GM19239 (cell line): Measurements from ENCODE around the gene PDXDC1.
"Not testable (repeated sequence)": the region's sequence is repeated elsewhere in the genome, so short reads cannot be mapped to it uniquely, and the experiment has no call there.

ENCODE experiments used
- DNase-seq: peaks from one replicate; pipeline ENCODE4 v3.0.0; 2011; ENCODE audit warnings: low spot score; ENCODE audit not compliant: insufficient read length
- FAIRE-seq: peaks from 2 replicates; lab custom pipeline; 2011; peaks lifted over from hg19 to GRCh38; lab: Jason Lieb, UNC

The PDXDC1 gene

GRCh38 chr16:15100372-15100987, 125.7 kb downstream of the PDXDC1 start:
- FAIRE-seq, DNase-seq: not testable (repeated sequence)

- DNase-seq, FAIRE-seq: not testable (repeated sequence)
Observed at GRCh38 chr16:15127641-15128425, 153.0 kb downstream of the PDXDC1 start.

GRCh38 chr16:15130256-15130932, 155.6 kb downstream of the PDXDC1 start:
- not testable (repeated sequence) for FAIRE-seq, DNase-seq

- not testable (repeated sequence) for DNase-seq, FAIRE-seq
Observed at GRCh38 chr16:15130943-15131700, 156.3 kb downstream of the PDXDC1 start.

- FAIRE-seq, DNase-seq: not testable (repeated sequence)
Observed at GRCh38 chr16:15132719-15133428, 158.0 kb downstream of the PDXDC1 start.

- not testable (repeated sequence) for FAIRE-seq
Observed at GRCh38 chr16:15133554-15133953, 158.7 kb downstream of the PDXDC1 start.

GRCh38 chr16:15134752-15135482, 160.1 kb downstream of the PDXDC1 start:
- FAIRE-seq, DNase-seq: not testable (repeated sequence)

More at GRCh38 chr16:15133554-15133953, 158.7 kb downstream of the PDXDC1 start:
- not testable (repeated sequence) for DNase-seq

- FAIRE-seq, DNase-seq: not testable (repeated sequence)
Observed at GRCh38 chr16:15135483-15136360, 160.9 kb downstream of the PDXDC1 start.

GRCh38 chr16:15137514-15137913, 162.7 kb downstream of the PDXDC1 start:
- not testable (repeated sequence) for DNase-seq, FAIRE-seq

GRCh38 chr16:15140444-15141365, 165.9 kb downstream of the PDXDC1 start:
- not testable (repeated sequence) for FAIRE-seq, DNase-seq

GRCh38 chr16:15141586-15141985, 166.8 kb downstream of the PDXDC1 start:
- FAIRE-seq: no peak
- no peak for DNase-seq

GRCh38 chr16:15142107-15142890, 167.5 kb downstream of the PDXDC1 start:
- DNase-seq, FAIRE-seq: not testable (repeated sequence)

- DNase-seq, FAIRE-seq: not testable (repeated sequence)
Observed at GRCh38 chr16:15142891-15143600, 168.2 kb downstream of the PDXDC1 start.

GRCh38 chr16:15143601-15144091, 168.8 kb downstream of the PDXDC1 start:
- not testable (repeated sequence) for FAIRE-seq, DNase-seq

GRCh38 chr16:15144092-15144631, 169.3 kb downstream of the PDXDC1 start:
- DNase-seq, FAIRE-seq: not testable (repeated sequence)
